GDM1 (cell line): Measurements from ENCODE around the gene MTHFD1L.

Experiments used
- DNase-seq: peaks from one replicate; lab custom pipeline; 2025; lab: John Stamatoyannopoulos, UW

Gene MTHFD1L

DNA sequence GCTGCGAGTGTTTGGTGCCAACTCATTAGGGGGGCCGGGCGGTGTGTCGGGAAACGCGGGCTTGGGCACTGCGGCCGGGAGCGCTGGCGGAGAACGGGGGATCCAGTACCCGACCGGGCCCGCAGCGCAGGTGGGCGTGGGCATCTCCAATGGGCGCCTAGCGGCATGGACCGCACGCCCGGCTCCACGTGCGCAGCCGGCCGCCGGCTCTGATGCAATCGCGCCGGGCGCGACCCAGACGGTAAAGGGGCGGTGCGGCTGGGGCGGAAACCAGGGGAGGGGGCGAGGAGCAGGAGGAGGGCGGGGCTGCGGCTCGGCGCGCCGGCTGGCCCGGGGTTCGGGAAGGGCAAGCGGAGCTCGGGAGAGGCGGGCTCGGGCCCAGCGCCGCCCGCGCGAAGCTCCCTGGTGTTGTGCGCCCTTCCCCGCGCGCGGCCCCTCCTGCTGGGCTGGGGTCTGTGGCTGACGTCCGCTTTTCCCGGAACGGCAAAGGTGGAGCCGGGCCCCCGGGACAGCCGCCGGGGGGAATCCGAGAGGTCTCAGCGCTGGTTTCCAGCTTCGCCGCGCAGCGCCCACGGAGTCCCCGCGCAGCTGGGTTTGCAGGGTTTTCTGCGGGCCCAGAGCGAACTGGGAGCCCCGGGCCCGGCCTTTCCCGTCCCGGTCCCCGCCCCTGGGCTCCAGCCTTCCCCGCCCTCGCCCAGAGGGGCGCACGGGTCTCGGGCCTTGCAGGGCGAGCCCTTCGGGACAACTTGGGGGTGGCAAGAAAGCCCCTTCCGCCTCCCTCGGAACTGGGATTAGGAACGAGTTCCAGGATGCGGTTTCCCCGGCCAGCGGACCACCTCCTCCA, 867 bp downstream of the MTHFD1L start:
- peak; percentile 91 for DNase-seq

DNA sequence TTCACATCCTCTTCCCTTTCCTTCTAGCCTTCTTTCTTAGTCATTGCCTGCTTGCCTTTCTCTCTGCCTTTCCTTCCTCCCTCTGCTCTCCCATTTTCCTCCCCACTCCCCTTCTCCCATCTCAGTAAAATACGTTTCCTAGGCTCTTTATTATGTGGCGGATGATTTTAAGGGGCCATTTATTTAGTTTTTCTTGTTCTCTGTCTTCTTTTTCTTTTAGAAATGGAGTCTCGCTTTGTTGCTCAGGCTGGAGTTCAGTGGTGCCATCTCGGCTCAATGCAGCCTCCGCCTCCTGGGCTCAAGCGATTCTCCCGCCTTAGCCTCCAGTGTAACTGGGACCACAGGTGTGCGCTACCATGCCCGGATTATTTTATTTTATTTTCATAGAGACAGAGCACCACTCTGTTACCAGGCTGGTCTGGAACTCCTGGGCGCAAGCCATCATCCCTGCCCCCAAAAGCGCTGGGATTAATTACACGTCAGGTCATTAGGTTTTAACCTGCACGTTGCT, 1.5 kb downstream of the MTHFD1L start:
- no peak for DNase-seq

DNA sequence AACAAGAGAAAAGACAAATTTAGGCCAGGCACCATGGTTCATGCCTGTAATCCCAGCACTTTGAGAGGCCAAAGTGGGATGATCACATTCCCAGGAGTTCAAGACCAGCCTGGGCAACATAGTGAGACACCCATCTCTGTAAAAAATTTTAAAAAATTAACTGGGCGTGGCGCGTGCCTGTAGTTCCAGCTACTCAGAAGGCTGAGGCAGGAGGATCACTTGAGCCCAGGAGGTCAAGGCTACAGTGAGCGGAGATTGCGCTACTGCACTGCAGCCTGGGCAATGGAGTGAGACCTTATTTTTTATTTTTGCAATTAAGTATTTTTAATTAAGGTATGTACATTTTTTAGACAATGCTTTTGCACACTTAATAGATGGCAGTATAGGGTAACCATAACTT, 3.3 kb downstream of the MTHFD1L start:
- no peak for DNase-seq

DNA sequence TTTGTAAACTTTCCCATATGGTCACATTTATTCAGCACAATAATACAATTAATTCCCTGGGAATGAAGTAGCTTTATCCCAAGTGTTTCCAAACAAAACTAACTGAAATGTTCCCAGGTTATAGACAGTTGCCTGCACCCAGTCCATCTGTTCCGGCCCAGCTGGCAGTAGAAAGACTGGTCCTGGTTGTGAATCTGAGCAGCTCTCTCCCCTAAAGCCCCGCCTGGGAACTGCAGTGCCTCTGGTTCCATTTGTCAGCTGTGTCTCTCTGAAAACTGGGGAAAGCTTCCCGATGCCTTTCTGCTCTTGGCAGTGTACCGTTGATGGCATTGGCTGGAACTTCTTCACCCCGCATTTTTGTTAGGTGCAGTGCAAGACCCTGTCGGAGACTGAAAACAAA, 8.7 kb downstream of the MTHFD1L start:
- no peak for DNase-seq

DNA sequence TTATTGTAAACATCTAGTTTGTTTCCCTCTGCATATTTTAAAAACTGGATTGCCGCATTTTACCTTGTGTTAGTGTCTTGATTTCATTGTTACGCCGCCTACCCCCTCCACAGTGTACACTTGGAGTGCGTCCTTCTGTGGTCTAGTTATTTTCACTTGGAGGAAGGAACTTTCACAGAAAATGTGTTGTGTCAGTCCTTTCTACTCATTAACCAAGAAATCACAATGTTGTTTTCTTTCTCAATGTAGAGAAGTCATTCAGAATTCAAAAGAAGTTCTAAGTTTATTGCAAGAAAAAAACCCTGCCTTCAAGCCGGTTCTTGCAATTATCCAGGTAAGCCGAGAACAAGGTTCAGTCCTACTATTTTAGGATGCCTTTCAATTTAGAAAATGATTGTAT, 10.3 kb downstream of the MTHFD1L start:
- no peak for DNase-seq

DNA sequence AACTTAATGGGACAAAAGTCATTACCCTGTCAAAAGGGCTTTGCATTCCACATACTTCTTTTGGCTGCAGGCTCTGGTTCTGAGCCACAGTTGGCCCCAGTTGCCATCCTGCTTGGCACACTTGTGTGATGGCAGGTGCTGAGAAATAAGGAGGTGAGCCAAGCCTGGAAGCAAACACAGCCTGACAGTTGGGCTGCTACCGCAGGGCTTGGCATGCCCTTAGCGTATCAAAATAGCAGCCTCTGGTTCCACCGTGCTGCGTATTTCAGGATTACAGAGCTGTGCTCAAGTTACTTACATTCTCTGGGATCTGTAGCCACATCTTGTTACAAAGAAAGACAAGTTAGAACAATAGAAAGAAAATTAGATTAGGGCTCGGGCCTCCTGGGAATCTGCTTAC, 11.1 kb downstream of the MTHFD1L start:
- no peak for DNase-seq

DNA sequence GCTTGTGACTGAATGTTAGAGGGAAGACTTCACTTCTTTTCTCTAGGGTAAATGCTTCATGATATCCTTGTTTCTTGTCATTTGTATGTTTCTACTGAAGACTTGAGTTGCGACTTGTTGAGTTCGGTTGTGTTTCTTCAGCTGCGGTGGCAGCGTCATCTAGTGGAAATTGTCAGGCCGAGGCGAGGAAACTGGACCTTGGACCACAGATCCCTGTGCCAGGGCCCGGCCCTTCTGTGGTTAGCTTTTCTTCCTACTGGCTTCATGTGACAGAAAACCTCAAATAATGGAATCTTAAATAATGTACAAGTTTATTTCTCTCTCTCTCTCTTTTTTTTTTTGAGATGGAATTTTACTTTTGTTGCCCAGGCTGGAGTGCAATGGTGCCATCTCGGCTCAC, 12.4 kb downstream of the MTHFD1L start:
- DNase-seq = no peak

DNA sequence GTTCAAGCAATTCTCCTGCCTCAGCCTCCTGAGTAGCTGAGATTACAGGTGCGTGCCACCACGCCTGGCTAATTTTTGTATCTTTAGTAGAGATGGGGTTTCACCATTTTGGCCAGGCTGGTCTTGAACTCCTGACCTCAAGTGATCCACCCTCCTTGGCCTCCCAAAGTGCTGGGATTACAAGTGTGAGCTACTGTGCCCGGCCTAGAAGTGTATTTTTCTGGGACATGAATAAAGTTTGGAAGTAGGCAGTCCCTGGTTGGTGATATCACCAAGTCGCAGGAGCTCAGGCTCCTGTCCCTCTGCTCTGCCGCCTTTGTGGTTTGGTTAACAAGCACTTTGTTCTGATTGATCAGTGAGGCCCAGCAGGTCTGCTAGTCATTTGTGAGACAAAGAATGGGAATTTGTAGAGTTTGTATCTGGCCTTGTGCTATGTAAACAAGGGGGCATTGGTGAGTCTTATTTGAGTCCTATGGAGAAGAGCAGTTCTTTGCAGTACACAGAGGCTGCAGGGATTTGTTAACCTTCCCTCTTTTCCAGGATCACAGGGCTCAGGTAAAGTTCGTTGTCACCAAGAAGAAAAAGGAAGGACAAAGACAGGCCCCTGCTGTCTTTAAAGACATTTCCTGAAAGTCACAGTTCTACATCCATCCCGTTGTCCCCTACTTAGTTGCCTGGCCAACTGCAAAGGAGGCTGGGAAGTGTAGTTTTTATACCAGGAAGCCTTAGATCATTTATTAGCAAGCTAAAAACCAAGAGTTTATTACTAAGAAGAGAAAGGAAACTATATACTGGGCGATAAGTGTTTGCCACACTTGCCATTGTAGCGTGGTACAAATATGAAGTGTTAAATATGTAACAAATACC, 13.1 kb downstream of the MTHFD1L start:
- DNase-seq = no peak

DNA sequence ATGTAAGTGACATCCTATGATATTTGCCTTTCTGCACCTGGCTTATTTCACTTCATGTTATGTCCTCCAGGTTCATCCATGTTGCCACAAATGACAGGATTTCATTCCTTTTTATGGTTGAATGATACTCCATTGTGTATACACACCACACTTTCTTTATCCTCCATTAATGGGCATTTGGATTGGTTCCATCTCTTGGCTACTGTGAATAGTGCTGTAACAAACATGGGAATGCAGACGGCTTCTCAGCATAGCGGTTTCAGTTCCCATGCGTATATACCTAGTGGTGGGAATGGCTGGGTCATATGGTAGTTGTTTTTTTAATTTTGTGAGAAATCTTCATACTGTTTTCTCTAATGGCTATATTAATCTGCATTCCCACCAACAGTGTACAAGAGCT, 14.8 kb downstream of the MTHFD1L start:
- no peak for DNase-seq

DNA sequence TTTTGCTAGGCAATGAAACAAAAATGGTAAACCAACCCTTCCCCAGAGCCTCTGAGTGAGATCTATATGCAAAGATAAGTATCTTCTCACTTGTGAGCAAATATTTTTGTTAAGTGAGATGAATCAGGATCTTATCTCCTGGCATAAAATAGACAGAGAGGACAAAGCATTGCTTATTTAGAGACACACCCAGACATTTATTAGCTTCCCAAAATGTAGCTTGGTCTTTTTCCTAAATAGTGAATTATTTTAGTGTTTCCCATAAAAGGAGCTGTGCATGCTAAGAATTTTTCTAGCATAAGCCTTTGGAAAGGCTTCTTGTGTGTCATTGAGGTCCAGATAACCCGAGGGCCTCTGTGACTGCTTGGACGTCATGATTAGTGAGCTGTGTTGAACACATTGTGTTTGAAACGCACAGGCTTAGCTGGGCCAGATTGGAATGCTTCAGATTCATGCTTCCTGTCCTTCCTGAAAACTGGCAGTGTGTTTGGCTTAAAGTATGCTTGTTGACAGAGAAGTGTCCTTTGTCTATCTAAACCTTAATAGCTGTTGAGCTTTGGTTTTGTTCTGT, 16.5 kb downstream of the MTHFD1L start:
- DNase-seq = no peak

DNA sequence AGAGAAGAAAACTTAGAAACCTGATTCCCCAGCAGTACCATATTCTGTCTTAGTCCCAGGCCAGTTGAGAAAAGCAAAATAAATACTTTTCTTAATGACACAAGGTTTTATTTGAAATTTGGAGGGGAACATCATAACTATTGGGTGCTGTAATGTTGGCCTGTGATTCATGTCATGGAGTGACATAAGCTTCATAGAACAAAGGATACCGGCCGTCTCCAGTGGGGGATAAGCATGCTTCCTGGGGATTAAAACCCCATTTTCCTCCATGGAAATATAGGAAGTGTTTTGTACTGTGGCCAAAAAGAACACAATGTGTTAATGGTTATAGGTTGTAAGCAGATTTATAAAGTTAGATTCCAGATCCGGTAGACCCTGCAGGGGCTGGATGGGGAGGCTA, 18.0 kb downstream of the MTHFD1L start:
- no peak for DNase-seq

DNA sequence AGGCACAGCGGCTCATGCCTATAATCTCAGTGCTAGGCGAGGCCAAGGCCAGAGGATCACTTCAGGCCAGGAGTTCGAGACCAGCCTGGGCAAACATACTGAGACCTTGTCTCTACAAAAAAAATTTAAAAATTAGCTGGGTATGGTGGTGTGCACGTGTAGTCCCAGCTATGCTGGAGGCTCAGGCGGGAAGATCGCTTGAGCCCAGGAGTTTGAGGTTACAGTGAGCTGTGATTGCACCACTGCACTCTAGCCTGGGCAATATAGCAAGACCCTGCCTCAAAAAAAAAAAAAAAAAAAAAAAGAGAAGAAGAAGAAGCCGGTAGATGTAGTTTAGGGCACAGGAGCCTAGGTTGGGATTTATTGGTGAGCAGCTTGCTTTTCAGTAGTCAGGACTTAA, 20.7 kb downstream of the MTHFD1L start:
- no peak for DNase-seq

DNA sequence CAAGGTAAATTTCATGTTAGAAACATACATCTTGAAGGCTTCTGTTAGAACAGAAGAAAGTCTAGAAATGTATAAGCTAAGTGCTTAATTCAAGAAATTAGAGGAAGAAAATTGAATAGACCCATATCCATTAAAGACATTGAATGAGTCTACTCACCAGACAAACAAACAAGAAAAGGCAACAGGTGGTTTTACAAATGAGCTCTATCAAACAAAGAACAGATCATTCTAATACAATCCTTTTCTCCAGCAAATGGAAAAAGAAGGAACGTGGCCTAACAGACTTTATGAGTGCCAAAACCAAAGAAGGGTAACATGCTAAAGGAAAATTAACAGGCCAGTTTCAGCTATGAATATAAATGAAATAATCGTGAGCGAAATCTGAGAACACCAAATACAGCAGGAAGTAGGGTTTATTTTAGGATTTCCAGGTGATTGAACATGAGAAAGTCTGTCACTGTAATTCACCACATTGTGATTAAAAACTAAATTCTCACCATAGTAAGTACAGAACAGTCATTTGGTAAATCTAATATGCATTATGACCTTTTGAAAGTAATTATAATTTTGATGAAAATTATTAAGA, 22.6 kb downstream of the MTHFD1L start:
- no peak for DNase-seq

DNA sequence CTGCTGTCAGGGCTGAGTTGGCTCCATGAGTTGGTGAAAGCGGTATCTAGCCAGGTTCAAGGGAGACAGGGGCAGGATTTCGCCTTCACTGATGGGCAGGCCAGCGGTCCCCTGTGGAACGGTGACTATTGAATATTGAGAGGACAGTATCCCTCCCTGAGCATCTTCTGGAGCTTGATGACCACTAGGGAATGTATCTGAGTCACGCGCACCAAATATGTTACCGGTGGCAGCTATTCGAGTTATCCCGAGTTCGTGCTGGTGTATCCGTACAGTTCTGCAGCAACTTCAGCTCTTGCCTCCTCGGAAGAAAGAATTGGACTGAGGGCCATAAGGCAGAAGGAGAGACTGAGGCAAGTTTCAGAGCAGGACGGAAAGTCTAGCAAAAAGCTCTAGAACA, 24.8 kb downstream of the MTHFD1L start:
- DNase-seq = no peak

DNA sequence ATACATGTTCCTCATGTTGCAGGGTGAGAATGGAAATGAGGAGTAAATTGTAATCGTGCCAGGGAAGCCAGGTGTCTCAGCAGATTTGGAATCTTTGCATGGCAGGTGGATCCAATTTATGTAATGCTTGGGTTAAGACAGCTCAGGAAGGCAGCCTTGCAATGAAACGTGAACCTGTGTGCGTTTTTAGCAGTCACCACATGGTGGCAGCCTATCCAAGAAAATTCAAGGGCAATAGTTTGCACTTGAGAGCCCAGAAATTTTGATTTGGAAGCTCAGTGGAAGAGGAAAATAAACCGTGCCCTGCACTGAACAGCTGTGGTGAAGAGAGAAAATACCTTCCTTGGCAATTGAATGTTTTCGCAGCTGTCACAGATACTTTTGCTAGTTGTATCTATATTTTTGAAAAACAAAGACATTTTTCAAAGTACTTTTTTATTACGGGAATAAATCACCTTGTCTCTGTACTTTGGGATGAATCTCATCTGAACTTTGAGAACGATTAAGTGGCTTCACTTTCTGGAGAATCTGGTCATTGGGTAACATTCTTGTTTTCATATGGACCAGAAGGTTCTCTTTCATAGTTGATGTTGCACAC, 26.5 kb downstream of the MTHFD1L start:
- DNase-seq = peak; percentile 33

DNA sequence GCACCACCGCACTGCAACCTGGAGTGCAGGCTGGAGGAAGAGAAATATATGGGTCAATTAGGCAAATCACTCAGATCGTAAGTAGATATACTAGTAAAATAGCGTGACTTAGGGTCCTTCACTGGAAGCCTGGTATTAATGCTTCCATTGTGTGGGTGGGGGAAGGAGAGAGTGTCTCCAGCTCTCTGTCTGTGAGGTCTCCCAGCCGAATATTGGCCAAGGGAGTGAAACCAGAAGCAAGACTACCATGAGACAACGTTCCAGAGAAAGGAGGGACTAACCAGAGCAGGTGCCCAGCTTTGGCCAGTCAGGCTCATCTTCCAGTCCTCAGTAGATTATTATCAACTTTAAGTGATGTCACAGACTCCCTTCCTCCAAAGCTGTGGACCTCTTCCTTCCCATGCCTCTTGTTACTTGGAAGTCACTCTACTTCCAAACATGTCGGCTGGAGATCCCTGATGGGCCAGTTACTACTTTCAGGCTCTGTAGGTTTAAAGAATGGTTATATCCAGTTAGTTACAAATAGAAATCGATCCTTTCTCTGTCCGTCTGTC, 28.8 kb downstream of the MTHFD1L start:
- no peak for DNase-seq

DNA sequence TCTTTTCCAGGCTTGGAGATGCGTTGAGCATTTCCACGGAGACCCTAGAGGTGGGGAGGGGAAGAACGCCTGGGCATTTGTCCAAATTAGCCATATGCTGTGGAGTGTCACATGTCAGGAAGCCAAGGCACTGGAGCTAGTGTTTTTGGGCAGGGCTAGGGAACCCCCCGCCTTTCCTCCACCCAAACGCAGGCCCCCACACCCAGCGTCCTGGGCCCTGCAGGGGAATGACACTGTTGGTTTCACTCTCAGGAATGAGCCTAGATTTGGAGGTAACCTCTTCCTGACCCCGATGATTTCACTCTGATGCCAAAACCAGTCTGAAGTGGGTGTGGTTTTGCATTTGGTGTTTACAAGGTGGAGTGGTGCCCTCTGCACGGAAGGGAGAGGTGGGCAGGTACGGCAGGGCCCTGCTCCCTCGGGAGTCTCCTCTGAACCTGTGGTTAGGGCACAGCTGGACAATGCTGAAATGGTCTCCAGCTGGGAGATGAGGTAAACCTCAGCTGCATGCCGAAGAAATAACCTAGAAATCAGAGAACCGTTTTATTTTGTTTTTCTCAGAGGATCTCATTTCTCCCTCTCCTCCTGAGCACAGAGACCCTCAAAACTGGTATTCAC, 29.5 kb downstream of the MTHFD1L start:
- DNase-seq = no peak

DNA sequence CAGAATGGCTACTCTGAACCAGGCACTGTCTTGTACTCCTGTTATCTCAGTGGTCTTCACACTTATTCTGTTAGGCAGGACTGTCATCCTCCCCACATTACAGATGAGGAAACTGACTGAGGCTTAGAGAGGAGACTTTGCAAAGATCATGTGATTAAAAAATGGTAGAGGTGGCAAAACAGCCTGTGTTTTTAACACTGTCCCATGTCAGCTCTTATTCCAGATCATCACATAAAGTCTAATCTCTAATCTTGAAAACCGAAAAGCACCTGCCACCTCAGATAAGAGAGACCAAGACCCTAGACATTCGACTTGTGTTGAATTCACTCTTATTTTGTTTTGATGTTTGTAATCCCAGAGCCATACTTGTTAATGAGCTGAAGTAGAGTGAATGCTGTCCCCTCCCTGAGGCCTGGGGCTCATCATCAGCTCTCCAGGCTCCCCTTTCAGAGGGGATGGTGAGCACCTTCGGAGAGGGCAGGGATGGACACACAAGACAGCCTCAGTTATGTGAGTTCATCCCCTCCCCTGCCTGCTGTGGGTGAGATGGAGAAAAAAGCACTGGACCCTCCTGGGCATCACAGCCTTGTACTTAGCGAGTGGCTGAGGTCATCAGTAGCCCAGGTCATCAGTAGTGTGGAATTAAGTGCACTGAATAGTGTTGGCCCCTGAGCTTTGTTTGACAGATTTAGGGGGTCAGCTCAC, 30.6 kb downstream of the MTHFD1L start:
- no peak for DNase-seq

DNA sequence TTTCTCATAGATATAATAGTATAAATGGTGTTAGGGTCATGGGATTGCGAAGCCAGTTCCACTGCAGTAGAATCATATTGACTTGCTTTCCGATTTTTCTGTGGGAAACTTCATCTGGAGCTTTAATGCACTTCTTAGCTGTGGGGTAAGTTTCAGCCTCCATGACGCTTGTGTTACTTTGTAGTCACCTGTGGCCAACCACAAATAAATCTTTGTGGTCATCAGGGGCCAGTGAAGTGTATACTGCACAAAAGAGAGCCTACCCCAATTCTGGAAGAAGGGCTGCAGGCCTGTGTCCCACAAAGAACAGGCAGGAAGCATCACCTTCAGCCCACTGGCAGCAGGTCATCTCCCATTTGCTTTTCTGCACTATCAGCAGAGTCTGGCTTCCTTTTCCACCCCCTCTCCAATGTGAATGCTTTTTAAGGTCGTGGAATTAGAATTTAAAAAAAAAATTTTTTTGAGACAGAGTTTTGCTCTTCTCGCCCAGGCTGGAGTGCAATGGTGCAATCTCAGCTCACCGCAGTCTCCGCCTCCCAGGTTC, 32.0 kb downstream of the MTHFD1L start:
- no peak for DNase-seq
